ENCODE results near the gene NCR2.

NCR2 gene

DNA sequence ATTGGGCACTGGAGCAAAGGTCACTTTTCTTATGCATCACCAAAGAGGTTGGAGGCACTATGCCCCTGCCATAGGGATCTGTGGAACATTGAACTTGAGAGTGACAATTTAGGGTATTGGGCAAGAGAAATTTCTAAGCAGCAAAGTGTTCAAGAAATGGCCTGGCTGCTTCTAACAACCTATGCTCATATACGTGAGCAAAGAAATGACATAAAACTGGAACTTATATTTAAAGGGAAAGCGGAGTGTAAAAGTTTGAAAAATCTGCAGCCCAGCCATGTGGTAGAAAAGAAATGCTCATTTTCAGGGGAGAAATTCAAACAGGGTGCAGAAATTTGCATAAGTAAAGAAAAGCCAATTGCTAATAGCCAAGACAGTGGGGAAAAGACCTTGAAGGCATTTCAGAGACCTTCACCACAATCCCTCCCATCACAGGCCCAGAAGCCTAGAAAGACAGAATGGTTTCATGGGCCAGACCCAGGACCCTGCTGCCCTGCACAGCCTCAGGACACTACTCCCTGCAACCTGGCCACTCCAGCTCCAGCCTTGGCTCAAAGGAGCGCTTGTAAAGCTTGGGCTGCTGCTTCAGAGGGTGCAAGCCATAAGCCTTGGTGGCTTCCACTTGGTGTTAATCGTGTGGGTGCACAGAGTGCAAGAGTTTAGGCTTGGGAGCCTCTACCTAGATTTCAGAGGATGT lies 24.4 kb downstream of the NCR2 start:
- DNase-seq (ENCODE audit: low read depth), result no peak

- DNase-seq (ENCODE audit: low read depth), result no peak
These were observed 24.9 kb downstream of the NCR2 start for GRCh38 chr6:41360314-41360685.

DNA sequence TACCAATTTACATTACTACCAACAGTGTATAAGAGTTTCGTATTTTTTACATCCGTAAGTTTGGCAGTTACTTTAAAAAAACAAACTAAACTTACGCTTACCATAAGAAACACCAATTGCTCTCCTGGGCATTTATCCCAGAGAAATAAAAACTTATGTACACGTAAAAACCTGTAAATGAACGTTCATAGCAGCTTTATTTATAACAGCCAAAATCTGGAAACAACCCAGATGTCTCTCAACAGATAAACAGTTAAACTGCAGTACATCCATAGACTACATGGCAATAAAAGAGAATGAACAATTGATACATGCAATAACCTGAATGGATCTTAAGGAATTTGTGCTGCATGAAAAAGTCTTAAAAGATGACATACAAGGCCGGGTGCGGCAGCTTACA lies 30.7 kb downstream of the NCR2 start:
- no peak for DNase-seq (ENCODE audit: low read depth)

GRCh38 chr6:41367061-41367460 lies 31.7 kb downstream of the NCR2 start:
- no peak for DNase-seq (ENCODE audit: low read depth)

- peak; percentile 58 for DNase-seq (ENCODE audit: low read depth)
These were observed 32.3 kb downstream of the NCR2 start for GRCh38 chr6:41367700-41368099.

GRCh38 chr6:41370488-41371111 lies 35.2 kb downstream of the NCR2 start:
- no peak for DNase-seq (ENCODE audit: low read depth)

DNA sequence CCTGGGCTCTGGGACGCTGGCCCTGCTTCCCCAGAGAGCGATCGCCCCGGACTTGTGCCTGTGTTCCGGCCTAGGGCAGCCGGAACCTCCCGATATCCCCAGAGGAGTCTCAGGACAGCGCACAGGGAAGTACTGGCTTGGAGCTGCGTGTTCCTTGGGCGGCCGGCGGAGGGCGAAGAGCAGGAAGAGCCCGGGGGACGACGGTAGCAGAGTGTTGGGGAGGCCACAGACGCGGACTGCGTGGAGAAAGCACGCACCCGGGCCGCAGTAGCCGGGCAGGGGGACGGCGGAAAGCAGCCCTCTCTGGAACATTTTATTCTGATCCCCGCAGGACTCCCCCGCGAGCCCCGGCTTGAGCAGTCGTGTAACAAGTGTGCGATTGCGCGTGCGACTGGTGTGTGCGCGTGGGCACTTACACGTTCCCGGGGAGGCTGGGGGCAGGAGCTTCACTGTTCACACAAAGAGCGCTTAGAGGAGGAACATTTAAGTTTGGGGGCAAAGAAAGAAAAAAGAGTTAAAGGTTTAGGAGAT lies 36.1 kb downstream of the NCR2 start:
- peak; percentile 71 for DNase-seq (ENCODE audit: low read depth)

DNA sequence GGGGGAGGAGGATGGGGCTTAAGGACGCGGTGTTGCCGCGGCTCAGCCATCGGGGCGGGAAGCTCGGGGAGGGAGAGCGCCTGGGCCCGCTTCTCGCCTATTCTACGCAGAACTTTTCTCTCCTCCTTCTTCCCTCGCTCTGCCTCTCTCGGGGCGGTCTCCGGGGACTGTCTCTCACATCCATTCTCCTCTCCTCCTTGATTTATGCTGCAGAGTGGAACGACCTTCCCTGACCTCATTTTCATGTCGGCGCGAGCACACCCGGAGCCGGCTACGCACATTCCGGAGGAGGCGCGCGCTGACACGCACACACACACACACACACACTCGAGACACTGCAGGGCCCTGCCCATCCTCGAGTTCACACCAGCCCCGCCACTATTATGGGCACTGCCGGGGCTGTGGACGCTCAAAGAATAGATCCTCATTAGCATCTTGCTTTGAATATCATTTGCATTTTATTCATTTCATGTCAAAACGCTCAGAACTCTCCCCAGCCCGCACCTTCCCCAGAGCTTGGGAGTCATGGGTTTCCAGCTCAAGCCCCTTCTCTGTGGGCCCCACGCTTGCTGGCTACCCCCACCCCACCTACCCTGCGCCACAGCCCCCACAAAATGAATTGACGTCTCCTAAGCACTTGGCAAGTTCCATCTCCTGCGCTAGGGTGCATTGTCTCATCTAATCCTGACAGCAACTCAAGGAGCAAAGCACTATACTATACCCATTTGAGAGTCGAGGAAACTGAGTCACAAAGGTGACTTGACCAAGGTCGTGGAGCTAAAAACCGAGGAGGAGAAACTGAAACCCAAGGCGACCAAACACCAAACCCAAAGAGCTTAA lies 36.8 kb downstream of the NCR2 start:
- peak; percentile 53 for DNase-seq (ENCODE audit: low read depth)

GRCh38 chr6:41372832-41373626 lies 37.6 kb downstream of the NCR2 start:
- DNase-seq (ENCODE audit: low read depth), result no peak

DNA sequence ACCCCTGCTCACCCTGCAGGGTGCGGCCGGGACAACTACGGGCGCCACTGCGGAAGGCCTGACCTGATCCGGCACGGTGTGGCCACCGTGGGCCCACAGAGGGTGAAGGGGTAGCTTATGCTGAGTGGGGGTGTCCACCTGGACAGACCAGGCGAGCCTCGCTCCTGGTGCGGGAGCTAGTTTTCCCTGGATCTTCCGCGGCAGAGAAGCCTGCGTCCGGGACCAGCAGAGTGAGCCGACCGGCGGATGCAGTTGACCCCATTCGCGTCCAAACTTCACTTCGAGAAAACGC lies 38.2 kb downstream of the NCR2 start:
- no peak for DNase-seq (ENCODE audit: low read depth)

- DNase-seq (ENCODE audit: low read depth), result no peak
These were observed 38.7 kb downstream of the NCR2 start for GRCh38 chr6:41373919-41374617.

DNA sequence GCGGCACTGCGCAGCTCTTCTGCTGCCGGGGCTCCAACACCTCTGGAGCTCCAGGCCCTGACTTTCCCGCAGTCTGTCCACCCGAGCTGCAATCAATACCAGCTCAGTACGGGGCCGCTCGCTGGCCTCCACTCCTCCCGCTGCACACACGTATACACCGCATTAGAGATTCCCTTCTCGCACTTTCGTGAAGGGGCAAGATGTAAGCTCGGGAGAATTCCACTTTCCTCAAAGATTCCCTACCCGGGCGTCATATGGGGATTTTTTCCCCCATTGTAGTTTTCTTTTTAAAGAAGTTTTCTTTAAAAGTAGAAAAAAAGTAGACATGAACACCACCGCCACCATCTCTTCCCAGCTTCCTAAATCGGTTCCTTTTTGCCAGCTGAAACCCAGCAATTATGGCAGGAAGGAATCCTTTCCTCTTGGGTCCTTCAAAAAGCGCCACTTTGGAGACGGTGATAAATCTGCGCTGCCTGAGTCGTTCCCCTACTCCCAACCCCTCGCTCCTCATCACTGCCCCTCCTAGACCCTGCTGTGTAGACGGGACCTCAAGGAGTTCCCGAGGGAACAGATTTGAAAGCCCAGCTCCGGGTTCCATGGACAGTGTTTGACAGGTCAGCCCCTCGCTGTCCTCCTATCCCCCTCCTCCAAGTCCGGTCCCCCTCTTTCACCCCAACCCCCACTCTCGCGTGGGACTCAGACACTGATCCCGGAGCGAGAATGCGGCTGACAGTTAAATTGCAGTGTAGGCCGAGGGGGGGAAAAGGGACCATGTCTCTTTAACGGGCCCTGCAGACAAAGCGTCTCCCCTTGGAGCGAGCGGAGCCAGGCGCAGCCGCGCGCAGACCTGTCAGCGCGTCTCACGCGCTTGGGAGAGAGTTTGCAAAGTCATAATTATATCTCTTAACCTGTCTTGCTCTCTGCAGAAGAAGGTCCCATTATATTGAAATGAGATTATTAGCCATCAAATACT lies 39.5 kb downstream of the NCR2 start:
- DNase-seq (ENCODE audit: low read depth), result no peak

GRCh38 chr6:41375598-41376151 lies 40.3 kb downstream of the NCR2 start:
- no peak for DNase-seq (ENCODE audit: low read depth)

DNA sequence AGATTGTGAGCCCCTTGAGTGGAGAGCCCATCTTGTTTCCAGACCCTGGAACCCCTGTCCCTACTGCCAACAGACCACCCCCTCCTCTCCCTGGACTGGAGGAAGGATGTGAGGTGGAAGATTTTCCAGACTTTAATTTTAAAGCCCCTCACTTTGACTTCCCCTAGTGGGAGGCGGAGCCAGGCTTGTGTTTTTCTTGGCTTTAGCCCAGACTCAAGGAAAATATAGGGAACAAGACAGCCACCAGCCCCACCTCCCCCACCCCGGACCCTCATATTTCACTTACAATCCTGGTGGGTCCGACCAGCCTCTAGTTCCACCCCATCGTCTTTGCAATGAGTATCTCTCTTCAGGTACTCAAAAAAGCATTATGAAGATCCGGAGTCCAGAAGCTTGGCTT lies 40.8 kb downstream of the NCR2 start:
- no peak for DNase-seq (ENCODE audit: low read depth)

DNA sequence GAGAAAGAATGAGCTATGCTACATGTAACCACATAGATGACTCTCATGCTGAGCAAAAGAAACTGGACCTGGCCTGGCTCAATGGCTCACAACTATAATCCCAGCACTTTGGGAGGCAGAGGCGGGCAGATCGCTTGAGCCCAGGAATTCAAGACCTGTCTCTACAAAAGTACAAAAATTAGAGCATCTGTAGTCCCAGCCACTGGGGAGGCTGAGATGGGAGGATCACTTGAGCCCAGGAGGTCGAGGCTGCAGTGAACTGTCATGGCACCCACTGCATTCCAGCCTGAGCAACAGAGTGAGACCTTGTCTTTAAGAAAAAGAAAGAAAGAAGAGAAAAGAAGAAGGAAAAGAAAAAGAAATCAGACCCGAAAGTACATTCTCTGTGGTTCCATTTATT lies 41.7 kb downstream of the NCR2 start:
- DNase-seq (ENCODE audit: low read depth), result no peak

DNA sequence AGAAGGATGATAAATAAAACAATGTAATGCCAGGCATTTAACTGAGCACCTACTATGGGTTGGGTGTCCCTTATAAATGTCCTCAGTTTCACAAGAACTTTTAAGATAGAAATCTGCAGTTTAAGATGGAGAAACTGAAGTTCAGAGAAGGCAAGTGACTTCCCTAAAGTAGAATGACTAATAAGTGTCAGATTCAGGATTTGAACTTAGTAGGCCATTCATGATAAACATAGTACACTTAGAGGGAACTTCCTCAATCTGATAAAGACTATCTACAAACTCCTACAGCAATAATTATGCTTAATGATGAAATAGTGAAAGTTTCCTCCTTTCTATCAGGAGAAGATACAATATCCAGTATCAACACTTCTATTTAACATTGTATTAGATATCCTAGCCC lies 43.9 kb downstream of the NCR2 start:
- no peak for DNase-seq (ENCODE audit: low read depth)

GRCh38 chr6:41386594-41386993 lies 51.2 kb downstream of the NCR2 start:
- DNase-seq (ENCODE audit: low read depth), result no peak

DNA sequence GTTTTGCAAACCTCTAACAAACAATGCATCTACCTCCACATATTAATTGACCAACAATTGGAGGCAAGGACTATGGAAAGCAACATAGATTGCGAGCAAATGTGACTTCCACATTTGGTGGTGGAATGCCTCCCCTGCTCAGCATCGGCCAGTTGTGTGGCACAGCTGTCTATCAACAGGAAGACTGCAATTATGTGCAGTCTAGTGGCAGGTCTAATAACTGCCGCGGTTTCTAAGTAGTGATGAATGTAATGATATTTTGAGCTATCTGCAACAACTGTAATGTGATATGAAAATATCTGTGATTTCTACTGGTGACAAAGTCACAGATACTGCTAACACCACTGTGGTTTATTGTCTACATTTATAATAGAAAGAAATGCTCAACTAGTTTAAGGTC lies 56.8 kb downstream of the NCR2 start:
- DNase-seq (ENCODE audit: low read depth), result no peak

- DNase-seq (ENCODE audit: low read depth), result no peak
These were observed 60.9 kb downstream of the NCR2 start for GRCh38 chr6:41396335-41396734.

- DNase-seq (ENCODE audit: low read depth), result no peak
These were observed 64.0 kb downstream of the NCR2 start for GRCh38 chr6:41399424-41399823.

Data from iris pigment epithelial cell (primary cell).